SKM-1 (cell line): ENCODE results near the gene EXOG.

Source experiments
- DNase-seq: peaks from one replicate; lab custom pipeline; 2025; ENCODE audit not compliant: unreplicated experiment; lab: John Stamatoyannopoulos, UW

The EXOG gene

GRCh38 chr3:38544926-38545325 is 48.8 kb downstream of the EXOG start:
- no peak for DNase-seq

GRCh38 chr3:38545550-38545949 is 49.4 kb downstream of the EXOG start:
- no peak for DNase-seq

GRCh38 chr3:38545983-38546382 is 49.8 kb downstream of the EXOG start:
- DNase-seq = no peak

GRCh38 chr3:38548154-38548931 is 52.2 kb downstream of the EXOG start:
- DNase-seq = no peak

- DNase-seq = no peak
These were observed 52.9 kb downstream of the EXOG start for GRCh38 chr3:38549082-38549481.

- DNase-seq = no peak
These were observed 53.3 kb downstream of the EXOG start for GRCh38 chr3:38549486-38549885.

GRCh38 chr3:38549957-38550840 is 54.1 kb downstream of the EXOG start:
- no peak for DNase-seq

- no peak for DNase-seq
These were observed 55.1 kb downstream of the EXOG start for GRCh38 chr3:38551026-38551832.

- no peak for DNase-seq
These were observed 56.2 kb downstream of the EXOG start for GRCh38 chr3:38552364-38552763.

GRCh38 chr3:38553071-38553470 is 56.9 kb downstream of the EXOG start:
- no peak for DNase-seq

GRCh38 chr3:38554127-38554827 is 58.1 kb downstream of the EXOG start:
- DNase-seq = no peak

GRCh38 chr3:38555149-38555840 is 59.2 kb downstream of the EXOG start:
- no peak for DNase-seq

GRCh38 chr3:38555926-38556325 is 59.8 kb downstream of the EXOG start:
- no peak for DNase-seq

- no peak for DNase-seq
These were observed 60.7 kb downstream of the EXOG start for GRCh38 chr3:38556640-38557358.

GRCh38 chr3:38558864-38559263 is 62.7 kb downstream of the EXOG start:
- no peak for DNase-seq

GRCh38 chr3:38560284-38560683 is 64.1 kb downstream of the EXOG start:
- no peak for DNase-seq

- no peak for DNase-seq
These were observed 65.0 kb downstream of the EXOG start for GRCh38 chr3:38560996-38561717.

- no peak for DNase-seq
These were observed 65.8 kb downstream of the EXOG start for GRCh38 chr3:38561746-38562466.
